ENCODE measurements around the gene LUC7L3.
A peak's percentile ranks its signal among the peaks of the same experiment; 100 is the strongest.
"Not testable (repeated sequence)": the region's sequence is repeated elsewhere in the genome, so short reads cannot be mapped to it uniquely, and the experiment has no call there.

LUC7L3 gene

GRCh38 chr17:50699410-50699809 is 20.0 kb upstream of the LUC7L3 start:
- peaks cover 54% of the 10 kb centered on the region for H3K36me3 ChIP-seq (ENCODE audit: insufficient read depth, low read length)
- H3K9me3 ChIP-seq (replicated peaks; ENCODE audit: low read length): no peaks in the 10 kb centered on the region
- H3K27me3 ChIP-seq (ENCODE audit: control insufficient read depth, insufficient read depth, low read length): no peaks in the 10 kb centered on the region
- peak overlapping the region; percentile 16 for H3K4me2 ChIP-seq (ENCODE audit: low read length)
- no peak overlapping the region for H3K9ac ChIP-seq (ENCODE audit: low read depth, low read length)
- no peak overlapping the region for H3K4me3 ChIP-seq (ENCODE audit: low read length)
- H3K4me1 ChIP-seq (ENCODE audit: control insufficient read depth, insufficient read depth, low read length): peaks cover 17% of the 10 kb centered on the region

- no peak overlapping the region for H3K4me3 ChIP-seq (ENCODE audit: low read length)
- peaks cover 14% of the 10 kb centered on the region for H3K4me1 ChIP-seq (ENCODE audit: control insufficient read depth, insufficient read depth, low read length)
- no peaks in the 10 kb centered on the region for H3K27me3 ChIP-seq (ENCODE audit: control insufficient read depth, insufficient read depth, low read length)
- peaks cover 19% of the 10 kb centered on the region for H3K36me3 ChIP-seq (ENCODE audit: insufficient read depth, low read length)
- no peak overlapping the region for H3K9ac ChIP-seq (ENCODE audit: low read depth, low read length)
- H3K4me2 ChIP-seq (ENCODE audit: low read length): no peak overlapping the region
- no peaks in the 10 kb centered on the region for H3K9me3 ChIP-seq (replicated peaks; ENCODE audit: low read length)
Measured at GRCh38 chr17:50703162-50703561, 16.2 kb upstream of the LUC7L3 start.

- peak within 1 kb of the TSS; percentile 99 for H3K9ac ChIP-seq (ENCODE audit: low read depth, low read length)
- H3K4me1 ChIP-seq (ENCODE audit: control insufficient read depth, insufficient read depth, low read length): peaks cover 14% of the 10 kb centered on the region
- H3K4me3 ChIP-seq (ENCODE audit: low read length): peak within 1 kb of the TSS; percentile 96
- H3K4me2 ChIP-seq (ENCODE audit: low read length): peak within 1 kb of the TSS; percentile 90
- no peaks in the 10 kb centered on the region for H3K27me3 ChIP-seq (ENCODE audit: control insufficient read depth, insufficient read depth, low read length)
- peaks cover 5% of the 10 kb centered on the region for H3K36me3 ChIP-seq (ENCODE audit: insufficient read depth, low read length)
- no peaks in the 10 kb centered on the region for H3K9me3 ChIP-seq (replicated peaks; ENCODE audit: low read length)
Measured at GRCh38 chr17:50707289-50708049, 11.9 kb upstream of the LUC7L3 start, which contains the start of gene ANKRD40. TSS of gene ANKRD40 (minus strand) at chr17:50707914. CDS start at chr17:50707654, 260 bp downstream.

GRCh38 chr17:50708050-50709000 is 11.1 kb upstream of the LUC7L3 start:
- Histone ChIP-seq H3K27me3 (ENCODE audit: control insufficient read depth, insufficient read depth, low read length) (peaks cover 3% of the 10 kb centered on the region), H3K4me1 (ENCODE audit: control insufficient read depth, insufficient read depth, low read length) (peaks cover 14% of the 10 kb centered on the region), H3K36me3 (ENCODE audit: insufficient read depth, low read length) (peaks cover 5% of the 10 kb centered on the region), H3K4me3 (ENCODE audit: low read length) (peak overlapping the region; percentile 96), H3K9ac (ENCODE audit: low read depth, low read length) (peak overlapping the region; percentile 99), H3K4me2 (ENCODE audit: low read length) (peak overlapping the region; percentile 90), H3K9me3 (replicated peaks; ENCODE audit: low read length) (no peaks in the 10 kb centered on the region)

- Histone ChIP-seq H3K4me2 (ENCODE audit: low read length) (peak overlapping the region; percentile 90), H3K9ac (ENCODE audit: low read depth, low read length) (peak overlapping the region; percentile 99), H3K4me3 (ENCODE audit: low read length) (peak overlapping the region; percentile 96), H3K4me1 (ENCODE audit: control insufficient read depth, insufficient read depth, low read length) (peaks cover 14% of the 10 kb centered on the region)
- H3K27me3 ChIP-seq (ENCODE audit: control insufficient read depth, insufficient read depth, low read length); H3K36me3 ChIP-seq (ENCODE audit: insufficient read depth, low read length); H3K9me3 ChIP-seq (replicated peaks; ENCODE audit: low read length): not testable (repeated sequence)
Measured at GRCh38 chr17:50709053-50709452, 10.3 kb upstream of the LUC7L3 start.

- Histone ChIP-seq H3K36me3 (ENCODE audit: insufficient read depth, low read length) (no peaks in the 10 kb centered on the region), H3K4me3 (ENCODE audit: low read length) (no peak overlapping the region), H3K9me3 (replicated peaks; ENCODE audit: low read length) (no peaks in the 10 kb centered on the region), H3K27me3 (ENCODE audit: control insufficient read depth, insufficient read depth, low read length) (peaks cover 3% of the 10 kb centered on the region), H3K9ac (ENCODE audit: low read depth, low read length) (no peak overlapping the region), H3K4me1 (ENCODE audit: control insufficient read depth, insufficient read depth, low read length) (peaks cover 14% of the 10 kb centered on the region), H3K4me2 (ENCODE audit: low read length) (no peak overlapping the region)
Measured at GRCh38 chr17:50710025-50710424, 9.4 kb upstream of the LUC7L3 start.

GRCh38 chr17:50710650-50711049 is 8.8 kb upstream of the LUC7L3 start:
- Histone ChIP-seq H3K4me1 (ENCODE audit: control insufficient read depth, insufficient read depth, low read length) (peaks cover 14% of the 10 kb centered on the region), H3K27me3 (ENCODE audit: control insufficient read depth, insufficient read depth, low read length) (peaks cover 3% of the 10 kb centered on the region), H3K4me3 (ENCODE audit: low read length) (no peak overlapping the region), H3K36me3 (ENCODE audit: insufficient read depth, low read length) (no peaks in the 10 kb centered on the region), H3K9me3 (replicated peaks; ENCODE audit: low read length) (no peaks in the 10 kb centered on the region), H3K4me2 (ENCODE audit: low read length) (no peak overlapping the region), H3K9ac (ENCODE audit: low read depth, low read length) (no peak overlapping the region)

GRCh38 chr17:50712641-50713040 is 6.8 kb upstream of the LUC7L3 start:
- Histone ChIP-seq H3K27me3 (ENCODE audit: control insufficient read depth, insufficient read depth, low read length) (peaks cover 3% of the 10 kb centered on the region), H3K36me3 (ENCODE audit: insufficient read depth, low read length) (no peaks in the 10 kb centered on the region), H3K4me1 (ENCODE audit: control insufficient read depth, insufficient read depth, low read length) (peaks cover 14% of the 10 kb centered on the region), H3K9me3 (replicated peaks; ENCODE audit: low read length) (no peaks in the 10 kb centered on the region), H3K4me3 (ENCODE audit: low read length) (no peak overlapping the region), H3K9ac (ENCODE audit: low read depth, low read length) (no peak overlapping the region), H3K4me2 (ENCODE audit: low read length) (no peak overlapping the region)

GRCh38 chr17:50715471-50715870 is 3.9 kb upstream of the LUC7L3 start:
- Histone ChIP-seq H3K4me1 (ENCODE audit: control insufficient read depth, insufficient read depth, low read length) (peaks cover 3% of the 10 kb centered on the region), H3K4me3 (ENCODE audit: low read length) (no peak overlapping the region), H3K9me3 (replicated peaks; ENCODE audit: low read length) (no peaks in the 10 kb centered on the region), H3K27me3 (ENCODE audit: control insufficient read depth, insufficient read depth, low read length) (peaks cover 3% of the 10 kb centered on the region), H3K36me3 (ENCODE audit: insufficient read depth, low read length) (no peaks in the 10 kb centered on the region), H3K9ac (ENCODE audit: low read depth, low read length) (no peak overlapping the region), H3K4me2 (ENCODE audit: low read length) (no peak overlapping the region)

- Histone ChIP-seq H3K4me2 (ENCODE audit: low read length) (peak overlapping the region; percentile 96), H3K9ac (ENCODE audit: low read depth, low read length) (peak overlapping the region; percentile 92), H3K4me1 (ENCODE audit: control insufficient read depth, insufficient read depth, low read length) (peaks cover 32% of the 10 kb centered on the region), H3K4me3 (ENCODE audit: low read length) (peak overlapping the region; percentile 81), H3K36me3 (ENCODE audit: insufficient read depth, low read length) (no peaks in the 10 kb centered on the region), H3K27me3 (ENCODE audit: control insufficient read depth, insufficient read depth, low read length) (no peaks in the 10 kb centered on the region), H3K9me3 (replicated peaks; ENCODE audit: low read length) (no peaks in the 10 kb centered on the region)
Measured at GRCh38 chr17:50719924-50720794, 756 bp downstream of the LUC7L3 start.

Data from skeletal muscle satellite cell (primary cell).